Upper lobe of left lung (tissue), 4 donors: Measurements from ENCODE around the gene U2AF1.
"Not testable (repeated sequence)": the region's sequence is repeated elsewhere in the genome, so short reads cannot be mapped to it uniquely, and the experiment has no call there.

ENCODE experiments used
- CTCF ChIP-seq, 6 experiments: fragments of 450-650 bp in 4 of 6; fragments of 200-600 bp in 2 of 6; sonication (generic) in 2 of 6; IDR thresholded peaks; one replicate each; pipeline ENCODE4 v1.5.1; 2016 to 2019; ENCODE audit warnings: antibody characterized with exemption in 6 of 6
- EP300 ChIP-seq, 4 donors: sonication (generic); formaldehyde crosslinking; IDR thresholded peaks; one replicate each; pipeline ENCODE4 v1.5.1; 2017; ENCODE audit warnings: antibody characterized with exemption in 4 of 4, control low read depth in 2 of 4
- POLR2AphosphoS5 ChIP-seq, 2 donors: sonication (generic); formaldehyde crosslinking; IDR thresholded peaks; one replicate each; pipeline ENCODE4 v1.5.1; 2017; ENCODE audit warnings: antibody characterized with exemption in 2 of 2

GRCh38 chr21:43045165-43045875 lies 62.0 kb downstream of the U2AF1 start:
- not testable (repeated sequence) for TF ChIP-seq CTCF, EP300, POLR2AphosphoS5 (IDR thresholded peaks at IDR 0.05)
